B cell (primary cell): ENCODE data around the gene EIF4G1.

Source experiments
- EZH2 ChIP-seq: IDR thresholded peaks from 2 replicates; pipeline ENCODE4 v1.6.1; 2012; ENCODE audit warnings: borderline replicate concordance, low read depth, mild to moderate bottlenecking, moderate library complexity, low read length; ENCODE audit not compliant: insufficient read depth, poor library complexity, severe bottlenecking
- TF ChIP-seq, protein P1 (sequence below): fragments of 200-600 bp; IDR thresholded peaks from one replicate; pipeline ENCODE4 v1.8.0; 2022; ENCODE audit warnings: antibody characterized with exemption, mild to moderate bottlenecking

DNA sequence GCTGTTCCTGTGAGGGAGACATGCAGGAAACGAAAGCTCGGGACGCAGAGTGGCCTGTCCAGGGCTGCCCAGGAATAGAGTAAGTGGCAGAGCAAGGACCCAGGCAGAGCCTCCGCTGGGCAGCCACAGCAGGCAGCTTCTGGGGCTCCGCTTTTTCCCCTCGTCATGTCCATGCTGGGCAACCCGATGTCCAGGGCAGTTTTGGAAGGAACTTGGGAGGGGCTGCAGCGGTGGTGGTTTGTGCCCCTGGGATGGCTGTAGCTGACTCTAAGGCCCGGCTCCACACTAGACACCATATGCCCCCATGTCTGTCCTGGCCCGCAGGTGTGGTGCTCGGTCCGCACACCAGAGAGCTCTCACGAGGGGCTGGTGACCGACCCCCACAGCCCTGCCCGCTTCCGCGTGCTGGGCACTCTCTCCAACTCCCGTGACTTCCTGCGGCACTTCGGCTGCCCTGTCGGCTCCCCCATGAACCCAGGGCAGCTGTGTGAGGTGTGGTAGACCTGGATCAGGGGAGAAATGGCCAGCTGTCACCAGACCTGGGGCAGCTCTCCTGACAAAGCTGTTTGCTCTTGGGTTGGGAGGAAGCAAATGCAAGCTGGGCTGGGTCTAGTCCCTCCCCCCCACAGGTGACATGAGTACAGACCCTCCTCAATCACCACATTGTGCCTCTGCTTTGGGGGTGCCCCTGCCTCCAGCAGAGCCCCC is 22.5 kb upstream of the EIF4G1 start:
- TF ChIP-seq, protein P1, sequence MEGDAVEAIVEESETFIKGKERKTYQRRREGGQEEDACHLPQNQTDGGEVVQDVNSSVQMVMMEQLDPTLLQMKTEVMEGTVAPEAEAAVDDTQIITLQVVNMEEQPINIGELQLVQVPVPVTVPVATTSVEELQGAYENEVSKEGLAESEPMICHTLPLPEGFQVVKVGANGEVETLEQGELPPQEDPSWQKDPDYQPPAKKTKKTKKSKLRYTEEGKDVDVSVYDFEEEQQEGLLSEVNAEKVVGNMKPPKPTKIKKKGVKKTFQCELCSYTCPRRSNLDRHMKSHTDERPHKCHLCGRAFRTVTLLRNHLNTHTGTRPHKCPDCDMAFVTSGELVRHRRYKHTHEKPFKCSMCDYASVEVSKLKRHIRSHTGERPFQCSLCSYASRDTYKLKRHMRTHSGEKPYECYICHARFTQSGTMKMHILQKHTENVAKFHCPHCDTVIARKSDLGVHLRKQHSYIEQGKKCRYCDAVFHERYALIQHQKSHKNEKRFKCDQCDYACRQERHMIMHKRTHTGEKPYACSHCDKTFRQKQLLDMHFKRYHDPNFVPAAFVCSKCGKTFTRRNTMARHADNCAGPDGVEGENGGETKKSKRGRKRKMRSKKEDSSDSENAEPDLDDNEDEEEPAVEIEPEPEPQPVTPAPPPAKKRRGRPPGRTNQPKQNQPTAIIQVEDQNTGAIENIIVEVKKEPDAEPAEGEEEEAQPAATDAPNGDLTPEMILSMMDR, result no peak
- TF ChIP-seq EZH2, result no peak
